ENCODE results near the gene RPS6KA2.

The RPS6KA2 gene

DNA sequence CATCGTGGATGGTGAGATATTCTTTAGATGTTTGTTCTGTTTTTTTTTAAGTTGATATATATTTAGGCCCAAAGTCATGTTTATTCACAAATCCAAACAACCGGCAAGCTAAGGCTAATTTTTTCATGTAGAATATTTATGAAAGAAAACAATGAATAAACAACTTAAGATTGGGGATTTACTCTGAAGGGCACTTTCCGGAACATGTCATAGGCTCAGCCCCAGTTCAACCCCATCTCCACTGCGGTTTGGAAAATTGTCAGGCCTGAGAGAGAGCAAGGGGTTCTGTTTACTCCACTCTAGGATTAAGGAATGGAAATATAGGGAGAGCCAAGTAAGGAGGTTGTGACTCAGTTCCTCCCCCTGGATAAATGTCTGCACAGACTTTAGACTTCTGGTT is 18.3 kb downstream of the RPS6KA2 start:
- no peak for DNase-seq (ENCODE audit: low read depth)
- H3K4me3 ChIP-seq (ENCODE audit: low read length) = no peak overlapping the region
- TF ChIP-seq, protein P1, sequence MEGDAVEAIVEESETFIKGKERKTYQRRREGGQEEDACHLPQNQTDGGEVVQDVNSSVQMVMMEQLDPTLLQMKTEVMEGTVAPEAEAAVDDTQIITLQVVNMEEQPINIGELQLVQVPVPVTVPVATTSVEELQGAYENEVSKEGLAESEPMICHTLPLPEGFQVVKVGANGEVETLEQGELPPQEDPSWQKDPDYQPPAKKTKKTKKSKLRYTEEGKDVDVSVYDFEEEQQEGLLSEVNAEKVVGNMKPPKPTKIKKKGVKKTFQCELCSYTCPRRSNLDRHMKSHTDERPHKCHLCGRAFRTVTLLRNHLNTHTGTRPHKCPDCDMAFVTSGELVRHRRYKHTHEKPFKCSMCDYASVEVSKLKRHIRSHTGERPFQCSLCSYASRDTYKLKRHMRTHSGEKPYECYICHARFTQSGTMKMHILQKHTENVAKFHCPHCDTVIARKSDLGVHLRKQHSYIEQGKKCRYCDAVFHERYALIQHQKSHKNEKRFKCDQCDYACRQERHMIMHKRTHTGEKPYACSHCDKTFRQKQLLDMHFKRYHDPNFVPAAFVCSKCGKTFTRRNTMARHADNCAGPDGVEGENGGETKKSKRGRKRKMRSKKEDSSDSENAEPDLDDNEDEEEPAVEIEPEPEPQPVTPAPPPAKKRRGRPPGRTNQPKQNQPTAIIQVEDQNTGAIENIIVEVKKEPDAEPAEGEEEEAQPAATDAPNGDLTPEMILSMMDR (conservative IDR thresholded peaks at IDR 0.05; ENCODE audit: low read depth, low read length) = no peak

DNA sequence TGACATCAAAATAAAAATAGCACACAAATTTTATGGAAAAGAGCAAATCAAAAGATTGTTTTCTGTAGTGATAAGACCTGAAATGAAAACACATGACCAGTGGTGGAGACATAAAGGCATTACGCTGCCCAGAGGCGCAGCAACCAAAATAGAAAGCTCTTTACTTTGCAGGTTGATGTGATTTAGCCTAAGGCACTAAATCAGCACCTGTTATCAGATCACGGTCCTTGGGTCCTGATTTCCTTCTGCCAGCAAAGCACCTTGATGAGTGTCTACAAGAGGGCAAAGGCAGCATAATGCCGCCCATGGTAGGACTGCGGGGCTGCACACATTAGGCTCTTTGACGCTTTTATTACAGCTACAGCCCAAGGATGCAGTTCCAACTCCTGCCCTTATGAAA is 21.3 kb downstream of the RPS6KA2 start:
- no peak for DNase-seq (ENCODE audit: low read depth)
- H3K4me3 ChIP-seq (ENCODE audit: low read length) = no peak overlapping the region
- TF ChIP-seq, protein P1 (conservative IDR thresholded peaks at IDR 0.05; ENCODE audit: low read depth, low read length) = no peak

DNA sequence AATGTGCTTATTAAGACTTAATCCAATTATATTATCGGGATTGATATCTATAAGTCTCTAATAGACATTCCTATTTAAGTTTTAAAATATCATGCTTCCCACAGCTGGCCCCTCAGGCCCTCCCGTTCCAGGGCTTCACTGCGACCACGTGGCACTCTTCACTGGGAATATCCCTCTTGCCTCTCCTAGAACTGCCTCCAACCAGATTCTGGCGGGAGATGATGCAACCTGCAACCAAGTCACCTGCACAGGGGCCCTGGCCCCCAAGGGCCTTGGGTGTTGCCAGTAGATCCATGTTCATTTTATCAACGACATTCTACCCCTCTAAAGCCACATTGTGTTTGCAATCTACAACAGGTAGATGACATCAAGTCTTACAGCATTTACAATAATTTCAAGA is 22.1 kb downstream of the RPS6KA2 start:
- H3K4me3 ChIP-seq (ENCODE audit: low read length) = no peak overlapping the region
- TF ChIP-seq, protein P1 (conservative IDR thresholded peaks at IDR 0.05; ENCODE audit: low read depth, low read length) = no peak
- no peak for DNase-seq (ENCODE audit: low read depth)

GRCh38 chr6:166604328-166604727 is 22.7 kb downstream of the RPS6KA2 start:
- no peak for DNase-seq (ENCODE audit: low read depth)
- H3K4me3 ChIP-seq (ENCODE audit: low read length) = no peak overlapping the region
- TF ChIP-seq, protein P1 (conservative IDR thresholded peaks at IDR 0.05; ENCODE audit: low read depth, low read length) = no peak

GRCh38 chr6:166603043-166603690 is 23.9 kb downstream of the RPS6KA2 start:
- no peak overlapping the region for H3K4me3 ChIP-seq (ENCODE audit: low read length)
- TF ChIP-seq, protein P1 (conservative IDR thresholded peaks at IDR 0.05; ENCODE audit: low read depth, low read length) = no peak
- no peak for DNase-seq (ENCODE audit: low read depth)

DNA sequence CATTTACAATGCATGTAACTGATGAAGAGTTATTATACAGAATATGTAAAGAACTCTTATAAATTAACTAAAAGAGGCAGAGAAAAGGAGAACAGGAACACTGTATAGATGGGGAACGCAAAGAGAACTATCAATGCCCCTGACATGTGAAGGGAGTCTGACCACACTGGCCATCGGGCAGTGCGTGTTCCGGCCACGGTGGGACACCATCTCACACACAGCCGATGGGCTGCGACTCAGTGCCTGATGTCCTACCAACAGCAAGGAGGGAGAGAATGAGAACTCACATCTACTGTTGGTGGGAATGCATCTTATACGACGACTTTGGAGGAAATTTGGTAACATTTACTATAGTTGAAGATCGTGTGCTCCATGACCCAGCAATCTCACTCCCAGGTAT is 25.1 kb downstream of the RPS6KA2 start:
- TF ChIP-seq, protein P1 (conservative IDR thresholded peaks at IDR 0.05; ENCODE audit: low read depth, low read length) = no peak
- no peak for DNase-seq (ENCODE audit: low read depth)

GRCh38 chr6:166600931-166601330 is 26.1 kb downstream of the RPS6KA2 start:
- no peak for DNase-seq (ENCODE audit: low read depth)
- TF ChIP-seq, protein P1 (conservative IDR thresholded peaks at IDR 0.05; ENCODE audit: low read depth, low read length) = no peak
- no peak overlapping the region for H3K4me3 ChIP-seq (ENCODE audit: low read length)

More for the DNA sequence above, 25.1 kb downstream of the RPS6KA2 start:
- H3K4me3 ChIP-seq (ENCODE audit: low read length) = no peak overlapping the region

All from retinal pigment epithelial cell (primary cell).